Calu3 (cell line): ENCODE results near the gene AQP6. TPM values are rescaled to one million over a fixed set of nuclear protein-coding genes. Genes with fewer than 3 reads are reported as not detected.

Experiments used
- BruUV-seq: library from RNA; stranded (reverse); fragments of 400-500 nt; replicated peaks from 2 replicates; lab custom pipeline; 2021; lab: Mats Ljungman, UMichigan
- CTCF ChIA-PET: fragments of 300-600 bp; sonication (Branson Sonifier 250); formaldehyde crosslinking; loops from one replicate; lab custom pipeline; 2022; ENCODE audit warnings: antibody characterized with exemption; lab: Charles Lee
- DNase-seq: peaks from one replicate; pipeline ENCODE4 v3.0.0; 2022
- H3K27ac Mint-ChIP-seq: one replicate; pipeline ENCODE4 v1.8.0; 2022; ENCODE audit warnings: mixed read lengths; ENCODE audit not compliant: unreplicated experiment
- H3K27me3 Mint-ChIP-seq: one replicate; pipeline ENCODE4 v1.8.0; 2022; ENCODE audit warnings: mixed read lengths; ENCODE audit not compliant: unreplicated experiment
- H3K36me3 Mint-ChIP-seq: one replicate; pipeline ENCODE4 v1.8.0; 2022; ENCODE audit warnings: mild to moderate bottlenecking, moderate library complexity, mixed read lengths; ENCODE audit not compliant: insufficient read depth, unreplicated experiment
- H3K4me1 Mint-ChIP-seq: one replicate; pipeline ENCODE4 v1.8.0; 2022; ENCODE audit warnings: mild to moderate bottlenecking, low read depth, mixed read lengths; ENCODE audit not compliant: unreplicated experiment
- H3K4me3 Mint-ChIP-seq: one replicate; pipeline ENCODE4 v1.8.0; 2022; ENCODE audit warnings: mild to moderate bottlenecking, low read depth, moderate library complexity, mixed read lengths; ENCODE audit not compliant: unreplicated experiment
- H3K9me3 Mint-ChIP-seq: one replicate; pipeline ENCODE4 v1.8.0; 2022; ENCODE audit warnings: low read depth, mixed read lengths; ENCODE audit not compliant: unreplicated experiment
- CTCF ChIP-seq: fragments of 200-600 bp; IDR thresholded peaks from one replicate; pipeline ENCODE4 v1.8.0; 2022; ENCODE audit warnings: antibody characterized with exemption; ENCODE audit not compliant: unreplicated experiment
- intact Hi-C: fragments of 100-400 bp; cut with micrococcal nuclease; formaldehyde crosslinking; loops from one replicate; pipeline ENCODE4 v1.10.0; 2022; ENCODE audit not compliant: unreplicated experiment
- total RNA-seq: library from RNA; stranded (reverse); gene quantifications from 2 replicates; pipeline ENCODE4 v1.2.3, GENCODE V29; 2022

The AQP6 gene
- total RNA-seq, 1 experiment from 2014 or later = 0.94 TPM

DNA sequence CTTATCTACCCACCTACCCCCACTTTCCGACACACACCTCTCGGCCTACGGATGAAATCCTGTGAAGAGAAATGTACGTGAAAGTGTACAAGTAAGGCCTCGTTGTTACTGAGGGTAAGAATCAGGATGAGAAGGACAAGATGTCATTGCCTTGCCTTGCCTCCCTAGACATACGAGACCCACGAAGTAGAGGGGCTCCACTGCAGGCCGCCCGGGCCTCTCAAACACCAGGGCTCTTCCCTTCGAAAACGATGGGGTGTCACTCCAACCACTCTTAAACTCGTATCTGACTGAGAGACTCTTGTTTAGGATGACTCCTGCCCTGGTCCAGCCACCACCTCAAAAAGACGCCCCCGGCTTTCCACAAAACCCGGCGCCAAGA lies 52.0 kb downstream of the AQP6 start:
- Mint-ChIP-seq H3K4me1 (peaks cover 10% of the 10 kb centered on the region), H3K4me3 (peak overlapping the region; percentile 93), H3K27me3 (no peaks in the 10 kb centered on the region), H3K9me3 (no peaks in the 10 kb centered on the region), H3K27ac (peak overlapping the region; percentile 78), H3K36me3 (peaks cover 17% of the 10 kb centered on the region)
- CTCF ChIA-PET = interaction anchor here (0.6 to 1.1 kb wide), 3 partner anchors 8 to 46 kb away, joined by 3 to 4 read pairs (median 3); no protein-coding TSS in a partner anchor
- DNase-seq = no peak
- no peak for TF ChIP-seq CTCF
- no TSS peak for BruUV-seq
- intact Hi-C loops = no loop called here

DNA sequence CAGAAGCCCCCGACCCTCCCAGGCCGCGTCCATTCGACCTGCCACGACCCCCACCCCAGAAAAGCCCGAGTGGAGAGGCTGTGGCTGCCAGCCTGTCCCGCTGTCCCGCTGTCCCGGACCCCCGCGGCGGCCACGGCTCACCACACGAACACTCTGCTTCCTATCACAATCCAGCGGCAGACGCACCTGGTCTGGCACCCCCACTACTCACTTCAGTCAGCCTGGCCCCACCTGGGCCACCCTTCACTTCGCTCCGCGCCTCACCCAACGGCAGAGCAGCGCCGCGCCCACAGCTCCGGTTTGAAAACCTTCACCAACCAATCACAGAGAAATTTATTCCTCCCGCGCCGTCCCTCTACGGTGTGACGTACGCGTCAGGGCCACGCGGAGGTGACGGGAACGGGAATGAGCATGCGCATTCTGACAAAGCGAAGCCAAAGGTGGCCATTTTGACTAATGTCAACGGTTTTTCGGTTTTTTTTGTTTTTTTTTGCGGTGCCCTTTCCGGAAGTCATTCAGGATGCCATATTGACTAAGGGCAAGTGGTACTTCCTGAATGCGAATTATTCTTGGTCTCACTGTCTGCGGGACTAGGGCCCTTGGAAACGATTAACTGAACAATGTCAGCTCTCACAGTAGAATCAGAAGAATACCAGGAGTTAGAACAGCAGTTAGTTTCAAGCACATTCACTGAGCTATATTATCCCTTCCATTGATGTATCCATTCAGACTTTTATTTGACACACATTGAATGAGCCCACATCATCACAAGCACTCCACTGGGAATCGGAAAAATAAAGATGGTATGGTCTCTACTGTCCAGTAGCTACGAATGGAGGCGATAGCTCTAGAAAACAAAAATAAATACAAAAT lies 52.7 kb downstream of the AQP6 start, which contains the start of gene RACGAP1:
Gene RACGAP1, minus strand, starts transcription at position 308 of the 873 bp plus-strand sequence. CDS start 8,779 bp downstream, outside the sequence.
- CTCF ChIA-PET = interaction anchor here (0.6 to 1.1 kb wide), 4 partner anchors 8 to 80 kb away, joined by 3 to 4 read pairs (median 3); no protein-coding TSS in a partner anchor
- intact Hi-C loops = no loop called here
- H3K9me3 Mint-ChIP-seq = no peaks in the 10 kb centered on the region

GRCh38 chr12:50026691-50027090 lies 53.9 kb downstream of the AQP6 start:
- DNase-seq = no peak
- no TSS peak for BruUV-seq
- Mint-ChIP-seq H3K27me3 (no peaks in the 10 kb centered on the region), H3K4me3 (no peak overlapping the region), H3K27ac (no peak overlapping the region), H3K4me1 (peaks cover 10% of the 10 kb centered on the region), H3K36me3 (peaks cover 17% of the 10 kb centered on the region), H3K9me3 (no peaks in the 10 kb centered on the region)
- TF ChIP-seq CTCF = no peak
- CTCF ChIA-PET = no interaction called here
- intact Hi-C loops = no loop called here

More for the DNA sequence above, 52.7 kb downstream of the AQP6 start, which contains the start of gene RACGAP1:
- H3K27me3 Mint-ChIP-seq = no peaks in the 10 kb centered on the region
- H3K4me1 Mint-ChIP-seq = peaks cover 10% of the 10 kb centered on the region
- H3K27ac Mint-ChIP-seq = peak within 1 kb of the TSS; percentile 78
- H3K4me3 Mint-ChIP-seq = peak within 1 kb of the TSS; percentile 93
- DNase-seq = peak; percentile 90
- H3K36me3 Mint-ChIP-seq = peaks cover 17% of the 10 kb centered on the region
- no TSS peak for BruUV-seq
- TF ChIP-seq CTCF = no peak

Other genes with a start within 250 kb of the AQP6 start
- gene TMBIM6, start 231.4 kb upstream of the AQP6 start, total RNA-seq = 600 and 613 TPM in 2 replicates
- 10.0 and 11.8 TPM in 2 replicates for gene NCKAP5L, start 144.5 kb upstream of the AQP6 start, total RNA-seq
- 4.0 and 4.7 TPM in 2 replicates for gene BCDIN3D, start 129.8 kb upstream of the AQP6 start, total RNA-seq
- gene FAIM2, start 69.0 kb upstream of the AQP6 start, total RNA-seq = not detected in 2 replicates
- gene AQP2, start 22.2 kb upstream of the AQP6 start, total RNA-seq = not detected in 2 replicates
- gene AQP5, start 11.1 kb upstream of the AQP6 start, total RNA-seq = 51.9 and 54.2 TPM in 2 replicates
- gene RACGAP1, start 52.5 kb downstream of the AQP6 start, total RNA-seq = 59.4 and 62.0 TPM in 2 replicates
- gene ASIC1, start 84.6 kb downstream of the AQP6 start, total RNA-seq = 3.5 and 4.1 TPM in 2 replicates
- 36.9 and 40.9 TPM in 2 replicates for gene SMARCD1, start 112.4 kb downstream of the AQP6 start, total RNA-seq
- 0.21 and 1.0 TPM in 2 replicates for gene GPD1, start 131.1 kb downstream of the AQP6 start, total RNA-seq
- 37.1 and 39.7 TPM in 2 replicates for gene COX14, start 139.3 kb downstream of the AQP6 start, total RNA-seq
- 27.3 and 28.2 TPM in 2 replicates for gene CERS5, start 194.4 kb downstream of the AQP6 start, total RNA-seq